ENCODE results near the gene HAPLN2. TPM values are rescaled to one million over a fixed set of nuclear protein-coding genes. Genes with fewer than 3 reads are reported as not detected.

Gene HAPLN2
- total and polyA plus RNA-seq, 2 donors (not counting 1 experiment from before 2014, with no cell fraction given): 0.13 TPM; not detected in 1

GRCh38 chr1:156640842-156641706 is 21.9 kb downstream of the HAPLN2 start:
- Histone ChIP-seq H3K4me1 (ENCODE audit: control insufficient read depth in 2 of 2, insufficient read depth in 2 of 2, low read length in 2 of 2) (peaks cover 24 to 28% of the 10 kb centered on the region in 2 donors), H2AFZ (ENCODE audit: insufficient read depth, low read depth, low read length, poor library complexity, severe bottlenecking) (peak overlapping the region; percentile 54), H3K9me3 (ENCODE audit: control extremely low read depth in 1 of 3, control insufficient read depth in 2 of 3, insufficient read depth in 1 of 3, low read length in 2 of 3) (peaks cover 0 to 6% (median 0%) of the 10 kb centered on the region in 3 donors), H3K9ac (ENCODE audit: low read length) (peak overlapping the region; percentile 42), H3K27me3 (replicated peaks in 1 of 4; ENCODE audit: control extremely low read depth in 1 of 4, control insufficient read depth in 3 of 4, insufficient read depth in 4 of 4, low read length in 3 of 4) (peaks cover 0 to 79% (median 52%) of the 10 kb centered on the region in 4 experiments), H3K27ac (ENCODE audit: low read length in 2 of 2) (no peak overlapping the region), H3K79me2 (ENCODE audit: control insufficient read depth, insufficient read depth, low read length) (no peaks in the 10 kb centered on the region), H3K4me3 (ENCODE audit: control extremely low read depth in 1 of 5, extremely low read depth in 1 of 5, insufficient read depth in 1 of 5, low read depth in 2 of 5, low read length in 4 of 5) (peak overlapping the region in 3 of 5 experiments; percentile 3 to 50 (median 33)), H3K36me3 (replicated peaks in 1 of 2; ENCODE audit: control extremely low read depth in 1 of 2, control insufficient read depth in 1 of 2, extremely low read depth in 1 of 2, insufficient read depth in 2 of 2, low read length in 1 of 2) (no peaks in the 10 kb centered on the region), H3K4me2 (replicated peaks; ENCODE audit: low read depth, low read length, poor library complexity, severe bottlenecking) (peak overlapping the region; percentile 87), H4K20me1 (ENCODE audit: control insufficient read depth, insufficient read depth, low read length, poor library complexity, severe bottlenecking) (no peaks in the 10 kb centered on the region)
- intact Hi-C loops (cut with micrococcal nuclease): loop anchor here (2.0 kb wide), 1 partner anchor 16 kb away; no protein-coding TSS in a partner anchor
- ATAC-seq (ENCODE audit: low read depth): no peak
- CTCF ChIA-PET: interaction anchor here (1.0 to 4.6 kb wide), 4 partner anchors 15 to 249 kb away, joined by 3 to 29 read pairs (median 3); no protein-coding TSS in a partner anchor
- H3K27ac Mint-ChIP-seq: no peak overlapping the region
- TF ChIP-seq EZH2 (IDR thresholded peaks at IDR 0.05; ENCODE audit: borderline replicate concordance, insufficient read depth, low read depth, low read length, poor library complexity, severe bottlenecking): no peak
- no peak for TF ChIP-seq CTCF (IDR thresholded peaks at IDR 0.05)
- WGBS (ENCODE audit: insufficient coverage): 54% methylated on average over 4 of the region's 6 CpGs
- H3K9me3 Mint-ChIP-seq (ENCODE audit: insufficient read depth): no peaks in the 10 kb centered on the region
- POLR2A ChIA-PET: no interaction called here
- peaks cover 23% of the 10 kb centered on the region for H3K4me1 Mint-ChIP-seq
- peak overlapping the region; percentile 80 for H3K4me3 Mint-ChIP-seq
- DNase-seq: no peak
- H3K27me3 Mint-ChIP-seq: peaks cover 80% of the 10 kb centered on the region

Measured in B cell (primary cell).